GM11168 (cell line): Measurements from ENCODE around the gene ILDR1.

Experiments
- in situ Hi-C: fragments of 300-500 bp; cut with MboI; formaldehyde crosslinking; loops from one replicate; pipeline ENCODE4 v1.12.0; 2022; ENCODE audit warnings: low sequenced_read_pairs; ENCODE audit not compliant: unreplicated experiment

ILDR1 gene

GRCh38 chr3:121996441-121996840 lies 25.6 kb downstream of the ILDR1 start:
- in situ Hi-C loops, result loop anchor here (25.0 kb wide), 1 partner anchor 266 kb away; no protein-coding TSS in a partner anchor

DNA sequence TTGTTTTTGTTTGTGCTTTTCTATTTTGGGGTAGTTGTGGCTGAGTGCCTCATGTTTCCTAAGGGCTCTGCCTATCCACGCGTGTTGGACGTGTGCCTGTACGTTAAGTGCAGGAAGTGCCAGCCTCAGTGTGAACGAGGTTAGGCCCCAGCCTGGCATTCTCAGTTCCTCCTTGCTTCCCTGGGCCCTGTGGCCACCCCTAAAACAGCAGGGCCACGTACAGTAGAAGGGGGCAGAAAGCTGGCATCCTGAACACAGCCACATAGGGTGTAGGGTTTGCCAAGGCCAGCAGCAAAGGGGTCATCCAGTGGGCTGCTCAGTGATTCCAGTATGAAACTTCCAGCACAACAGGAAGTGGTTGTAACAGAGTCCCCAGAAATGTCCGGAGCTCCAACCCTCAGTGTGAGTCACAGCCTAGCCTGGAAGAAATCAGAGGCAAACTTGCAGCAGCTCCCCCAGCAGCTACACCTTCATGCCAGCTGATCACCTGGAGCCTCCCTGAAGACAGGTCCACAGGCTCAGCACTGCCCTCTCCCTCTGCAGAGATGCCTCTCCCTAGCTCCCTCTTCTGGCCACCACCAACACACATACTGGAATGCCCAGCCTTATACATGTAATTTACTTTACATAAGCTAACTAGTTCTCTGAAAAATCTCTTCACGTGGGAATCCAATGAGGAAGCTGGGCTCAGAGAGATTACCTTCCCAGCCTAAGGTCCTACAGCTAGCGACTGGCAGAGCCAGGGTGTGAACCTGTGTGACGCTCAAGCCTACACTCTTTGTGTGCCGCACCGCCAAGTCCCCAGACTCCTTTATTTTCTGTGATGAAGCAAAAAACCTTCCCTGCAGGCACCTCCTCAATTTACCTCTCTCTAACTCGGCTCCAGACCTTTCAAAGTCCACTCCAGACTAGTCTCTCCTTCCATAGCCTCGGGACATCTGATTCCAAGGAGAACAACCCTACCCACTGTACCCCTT lies 26.6 kb downstream of the ILDR1 start:
- in situ Hi-C loops, result loop anchor here (25.0 kb wide), 1 partner anchor 267 kb away; no protein-coding TSS in a partner anchor

GRCh38 chr3:121994551-121994950 lies 27.5 kb downstream of the ILDR1 start:
- in situ Hi-C loops, result loop anchor here (25.0 kb wide), 1 partner anchor 268 kb away; no protein-coding TSS in a partner anchor

DNA sequence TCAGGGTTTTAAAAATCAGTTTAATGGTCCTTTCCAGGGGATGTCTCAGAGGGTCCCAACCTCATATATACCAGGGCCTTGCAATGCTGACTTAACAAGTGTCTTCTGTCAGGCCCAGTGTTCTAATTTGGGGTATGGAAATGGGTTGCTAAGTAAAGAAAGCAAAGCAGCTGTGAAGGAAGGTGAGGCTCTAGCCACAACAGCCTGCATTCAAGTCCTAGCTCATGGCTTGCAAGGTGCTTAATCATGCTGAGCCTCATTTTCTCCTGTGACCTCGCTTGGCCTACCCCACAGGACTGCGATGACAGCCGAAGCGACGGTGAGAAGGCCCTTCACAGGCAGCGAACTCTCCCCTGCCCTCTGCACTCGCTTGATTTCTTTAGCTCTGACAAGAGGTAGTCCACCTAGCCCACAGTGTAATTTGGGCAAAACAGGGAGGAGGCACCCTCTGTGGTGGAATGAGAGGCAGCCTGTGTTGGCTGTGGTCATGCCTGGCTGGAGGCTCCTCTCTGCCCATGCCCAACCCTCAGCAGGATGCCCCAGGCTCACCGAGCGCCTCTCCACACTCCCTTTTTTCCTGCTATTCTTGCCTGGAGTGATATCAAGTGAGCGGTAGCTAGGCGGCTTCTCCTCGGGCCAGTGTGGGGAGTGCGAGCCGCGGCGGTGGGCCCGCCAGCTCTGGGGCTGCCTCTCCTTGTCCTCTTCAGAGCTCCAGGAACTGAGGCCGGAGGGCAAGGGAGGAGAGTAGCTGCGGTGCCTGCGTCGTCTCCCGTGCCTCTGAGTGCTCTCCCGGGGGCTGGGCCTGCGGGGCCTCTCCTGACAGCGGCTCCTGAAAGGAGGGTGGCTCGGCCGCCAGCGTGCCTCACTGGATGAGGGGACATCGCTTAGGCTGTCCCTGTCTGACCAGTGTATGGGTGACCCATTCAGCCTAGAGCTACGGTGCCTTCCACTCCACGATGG lies 29.2 kb downstream of the ILDR1 start:
- in situ Hi-C loops, result loop anchor here (25.0 kb wide), 1 partner anchor 269 kb away; no protein-coding TSS in a partner anchor

DNA sequence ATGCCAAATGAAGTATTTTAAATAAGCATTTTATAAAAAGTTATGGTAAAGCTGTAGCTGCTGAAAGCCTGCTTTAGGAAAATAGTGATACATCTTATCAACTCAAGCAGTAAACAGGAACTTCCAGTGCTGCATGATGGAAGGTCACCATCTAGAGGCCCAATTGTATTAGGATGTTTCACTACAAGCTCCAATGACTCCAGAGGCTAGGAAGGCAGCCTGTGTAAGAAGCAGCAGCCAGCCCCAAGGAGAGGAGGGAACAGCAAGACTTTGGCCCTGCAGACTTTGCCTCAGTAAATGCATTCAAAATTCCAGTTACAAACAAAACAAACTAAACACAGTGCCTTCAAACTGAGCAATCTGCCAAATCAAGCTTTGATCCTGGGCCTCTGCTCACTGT lies 32.1 kb downstream of the ILDR1 start:
- in situ Hi-C loops, result loop anchor here (25.0 kb wide), 1 partner anchor 272 kb away; no protein-coding TSS in a partner anchor

GRCh38 chr3:121988146-121988545 lies 33.9 kb downstream of the ILDR1 start:
- in situ Hi-C loops, result loop anchor here (25.0 kb wide), 1 partner anchor 274 kb away; no protein-coding TSS in a partner anchor

DNA sequence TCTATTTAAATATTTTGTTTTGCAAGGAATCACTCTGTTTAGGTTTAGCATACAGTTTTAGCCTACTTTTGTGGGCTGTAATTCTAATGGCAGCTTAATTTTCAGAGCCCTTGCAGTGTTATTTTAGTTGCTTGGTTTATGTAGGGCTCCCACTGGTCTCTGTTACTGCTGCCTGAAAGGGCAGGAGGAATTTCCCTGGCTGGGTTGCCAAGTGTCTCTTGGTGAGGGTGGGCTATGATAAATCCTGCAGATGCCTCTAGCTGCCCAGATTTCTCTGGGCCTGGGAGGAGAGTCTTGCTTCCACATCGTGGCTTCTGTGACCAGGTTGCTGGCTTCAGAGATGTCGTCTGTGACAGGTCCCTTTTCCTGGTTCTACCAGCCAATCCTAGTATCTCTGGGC lies 36.2 kb downstream of the ILDR1 start:
- in situ Hi-C loops, result loop anchor here (25.0 kb wide), 1 partner anchor 276 kb away; no protein-coding TSS in a partner anchor

GRCh38 chr3:121981473-121981872 lies 40.6 kb downstream of the ILDR1 start:
- in situ Hi-C loops, result loop anchor here (25.0 kb wide), 1 partner anchor 281 kb away; no protein-coding TSS in a partner anchor

DNA sequence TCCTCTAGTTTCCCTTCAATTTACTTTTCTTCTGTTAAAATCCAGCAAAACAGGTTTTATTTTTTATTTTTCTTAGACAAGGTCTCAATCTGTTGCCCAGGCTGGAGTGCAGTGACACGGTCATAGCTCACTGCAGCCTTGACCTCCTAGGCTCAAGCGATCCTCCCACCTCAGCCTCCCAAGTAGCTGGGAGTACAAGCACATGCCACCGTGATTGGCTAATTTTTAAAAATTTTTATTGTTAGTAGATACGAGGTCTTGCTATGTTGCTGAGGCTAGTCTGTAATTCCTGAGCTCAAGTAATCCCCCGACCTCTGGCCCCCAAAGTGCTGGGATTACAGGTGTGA lies 41.6 kb downstream of the ILDR1 start:
- in situ Hi-C loops, result loop anchor here (25.0 kb wide), 1 partner anchor 282 kb away; no protein-coding TSS in a partner anchor

- in situ Hi-C loops, result loop anchor here (25.0 kb wide), 1 partner anchor 282 kb away; no protein-coding TSS in a partner anchor
These were observed 42.2 kb downstream of the ILDR1 start for GRCh38 chr3:121979734-121980449.

- in situ Hi-C loops, result loop anchor here (25.0 kb wide), 1 partner anchor 283 kb away; no protein-coding TSS in a partner anchor
These were observed 42.8 kb downstream of the ILDR1 start for GRCh38 chr3:121979246-121979645.

DNA sequence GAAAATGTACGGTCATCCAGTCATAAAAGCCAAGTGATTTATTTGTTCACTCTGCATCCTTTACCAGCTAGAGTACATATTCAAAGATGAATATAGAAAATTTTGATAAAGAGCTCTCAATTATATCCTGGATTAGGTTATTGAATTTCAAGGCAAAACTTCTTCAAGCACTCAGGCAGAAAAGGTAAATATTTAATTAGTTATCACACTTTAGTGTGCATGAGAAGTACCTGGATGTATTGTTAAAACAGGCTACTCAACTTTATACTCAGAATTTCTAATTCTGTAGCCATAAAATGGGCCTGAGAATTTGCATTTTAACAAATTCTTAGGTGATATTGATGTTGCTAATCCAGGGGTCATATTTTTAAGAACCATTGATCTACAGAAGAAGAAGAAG lies 45.3 kb downstream of the ILDR1 start:
- in situ Hi-C loops, result loop anchor here (25.0 kb wide), 1 partner anchor 286 kb away; no protein-coding TSS in a partner anchor

GRCh38 chr3:121975702-121976302 lies 46.2 kb downstream of the ILDR1 start:
- in situ Hi-C loops, result loop anchor here (25.0 kb wide), 1 partner anchor 286 kb away; no protein-coding TSS in a partner anchor

GRCh38 chr3:121974601-121975111 lies 47.4 kb downstream of the ILDR1 start:
- in situ Hi-C loops, result loop anchor here (25.0 kb wide), 1 partner anchor 288 kb away; no protein-coding TSS in a partner anchor

GRCh38 chr3:121970047-121970446 lies 52.0 kb downstream of the ILDR1 start:
- in situ Hi-C loops, result no loop called here

DNA sequence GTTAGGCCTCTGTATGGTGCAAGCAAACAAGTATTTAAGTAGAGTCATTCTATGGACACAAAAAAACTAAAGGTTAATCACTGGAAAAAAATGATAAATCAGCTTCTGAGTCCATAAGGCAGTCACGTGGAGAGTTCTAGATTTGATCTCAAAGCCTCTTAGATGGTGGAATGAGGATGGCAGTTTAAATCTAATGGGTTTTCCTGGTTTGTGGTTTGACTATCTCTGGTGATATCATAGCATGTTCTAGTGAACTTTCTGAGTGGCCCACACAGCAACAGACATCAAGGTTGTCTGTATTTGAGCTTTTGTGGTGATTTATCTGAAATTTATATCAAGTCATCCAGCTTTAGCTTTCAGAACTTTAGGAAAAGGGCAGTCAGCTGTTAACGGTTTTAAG lies 52.4 kb downstream of the ILDR1 start:
- in situ Hi-C loops, result no loop called here

- in situ Hi-C loops, result no loop called here
These were observed 58.4 kb downstream of the ILDR1 start for GRCh38 chr3:121963608-121964007.

DNA sequence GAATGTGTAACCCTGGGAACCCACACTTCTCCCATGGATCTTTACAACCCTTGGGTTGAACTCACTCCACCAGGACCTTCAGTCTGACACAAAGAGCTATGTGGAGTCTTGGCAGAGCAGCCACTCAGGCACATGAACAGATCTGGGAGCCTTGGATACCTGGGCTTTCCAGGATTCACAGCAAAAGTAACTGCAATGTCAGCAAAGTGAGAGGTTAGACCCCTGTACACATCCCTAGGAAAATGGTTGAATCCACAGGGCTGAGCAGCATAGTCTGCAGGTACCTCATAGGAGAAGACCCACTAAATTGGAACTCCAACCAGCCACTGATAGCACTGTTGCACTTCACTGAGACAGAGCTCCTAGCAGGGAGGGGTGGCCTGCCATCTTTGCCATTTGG lies 59.6 kb downstream of the ILDR1 start:
- in situ Hi-C loops, result no loop called here

- in situ Hi-C loops, result no loop called here
These were observed 60.8 kb downstream of the ILDR1 start for GRCh38 chr3:121961283-121961682.
